ENCODE data around the gene DST. TPM values are rescaled to one million over a fixed set of nuclear protein-coding genes. Genes with fewer than 3 reads are reported as not detected.
"Not testable (repeated sequence)": the region's sequence is repeated elsewhere in the genome, so short reads cannot be mapped to it uniquely, and the experiment has no call there.

Gene DST
- total RNA-seq, 1 donor from 2014 or later: 442 TPM

DNA sequence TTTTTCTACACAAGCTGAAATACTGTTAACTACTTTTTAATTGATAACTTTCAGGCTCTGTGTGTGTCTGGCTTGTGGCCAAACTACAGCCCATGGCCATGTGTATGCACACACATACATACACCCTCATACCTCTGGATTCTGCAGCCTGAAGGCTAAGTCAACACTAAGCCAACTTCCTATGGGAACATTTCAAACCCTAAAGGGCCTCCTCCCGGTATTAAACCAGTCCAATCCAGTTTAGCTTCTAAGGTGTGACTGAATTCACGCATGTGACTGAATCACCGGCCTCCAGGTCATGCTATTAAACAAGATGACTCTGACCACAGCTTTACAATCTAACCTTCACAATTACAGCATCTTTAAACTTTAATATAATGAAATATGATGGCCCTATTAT is 20.7 kb upstream of the DST start:
- no peaks in the 10 kb centered on the region for H3K9me3 ChIP-seq (ENCODE audit: insufficient read depth, low read depth, low read length)
- peaks cover 41% of the 10 kb centered on the region for H4K20me1 ChIP-seq (ENCODE audit: insufficient read depth, low read length)
- no peak overlapping the region for H3K27ac ChIP-seq (ENCODE audit: low read depth, low read length)
- H3K79me2 ChIP-seq (ENCODE audit: insufficient read depth, low read length): peaks cover 71% of the 10 kb centered on the region
- no peak overlapping the region for H3K4me3 Mint-ChIP-seq (ENCODE audit: unreplicated experiment)
- DNase-seq (ENCODE audit: low read depth): peak; percentile 26
- TF ChIP-seq, protein P1, sequence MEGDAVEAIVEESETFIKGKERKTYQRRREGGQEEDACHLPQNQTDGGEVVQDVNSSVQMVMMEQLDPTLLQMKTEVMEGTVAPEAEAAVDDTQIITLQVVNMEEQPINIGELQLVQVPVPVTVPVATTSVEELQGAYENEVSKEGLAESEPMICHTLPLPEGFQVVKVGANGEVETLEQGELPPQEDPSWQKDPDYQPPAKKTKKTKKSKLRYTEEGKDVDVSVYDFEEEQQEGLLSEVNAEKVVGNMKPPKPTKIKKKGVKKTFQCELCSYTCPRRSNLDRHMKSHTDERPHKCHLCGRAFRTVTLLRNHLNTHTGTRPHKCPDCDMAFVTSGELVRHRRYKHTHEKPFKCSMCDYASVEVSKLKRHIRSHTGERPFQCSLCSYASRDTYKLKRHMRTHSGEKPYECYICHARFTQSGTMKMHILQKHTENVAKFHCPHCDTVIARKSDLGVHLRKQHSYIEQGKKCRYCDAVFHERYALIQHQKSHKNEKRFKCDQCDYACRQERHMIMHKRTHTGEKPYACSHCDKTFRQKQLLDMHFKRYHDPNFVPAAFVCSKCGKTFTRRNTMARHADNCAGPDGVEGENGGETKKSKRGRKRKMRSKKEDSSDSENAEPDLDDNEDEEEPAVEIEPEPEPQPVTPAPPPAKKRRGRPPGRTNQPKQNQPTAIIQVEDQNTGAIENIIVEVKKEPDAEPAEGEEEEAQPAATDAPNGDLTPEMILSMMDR (IDR thresholded peaks at IDR 0.05; ENCODE audit: insufficient read depth, low read depth, low read length): no peak
- TF ChIP-seq EZH2 (IDR thresholded peaks at IDR 0.05; ENCODE audit: insufficient read depth, low read length): no peak
- H3K9me3 Mint-ChIP-seq (ENCODE audit: unreplicated experiment): no peaks in the 10 kb centered on the region
- FAIRE-seq: no peak
- H3K4me1 Mint-ChIP-seq (ENCODE audit: low read depth, unreplicated experiment): peaks cover 44% of the 10 kb centered on the region
- no peak overlapping the region for H3K9ac ChIP-seq (ENCODE audit: low read length)
- peaks cover 12% of the 10 kb centered on the region for H3K36me3 Mint-ChIP-seq (ENCODE audit: low read depth, unreplicated experiment)
- H3K4me2 ChIP-seq (ENCODE audit: low read length): no peak overlapping the region
- H3K4me1 ChIP-seq (ENCODE audit: insufficient read depth, low read length): peaks cover 11% of the 10 kb centered on the region
- no peak overlapping the region for H3K27ac Mint-ChIP-seq (ENCODE audit: unreplicated experiment)
- H3K27me3 Mint-ChIP-seq (ENCODE audit: low read depth, unreplicated experiment): no peaks in the 10 kb centered on the region
- H3K27me3 ChIP-seq (ENCODE audit: insufficient read depth, low read length): no peaks in the 10 kb centered on the region
- no peak overlapping the region for H3K4me3 ChIP-seq (ENCODE audit: insufficient read depth, low read depth, low read length)
- H3K36me3 ChIP-seq (ENCODE audit: insufficient read depth, low read length): no peaks in the 10 kb centered on the region
- no peak overlapping the region for H2AFZ ChIP-seq (ENCODE audit: low read depth, low read length)

DNA sequence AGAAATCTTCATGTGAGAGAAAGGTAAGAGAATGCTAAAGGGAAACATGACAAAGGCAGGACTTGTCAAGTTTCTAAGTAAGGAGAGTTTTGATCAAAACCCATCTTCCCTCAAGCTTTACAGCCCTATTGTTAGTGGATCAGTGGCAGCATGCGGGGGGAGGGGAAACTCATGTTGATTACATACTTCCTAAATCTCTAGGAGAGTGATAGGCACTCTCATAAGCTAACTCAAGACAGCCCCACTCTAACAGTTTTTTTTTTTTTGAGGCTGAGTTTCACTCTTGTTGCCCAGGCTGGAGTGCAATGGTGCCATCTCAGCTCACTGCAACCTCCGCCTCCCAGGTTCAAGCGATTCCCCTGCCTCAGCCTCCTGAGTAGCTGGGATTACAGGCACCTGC is 18.6 kb upstream of the DST start:
- not testable (repeated sequence) for H3K4me3 ChIP-seq (ENCODE audit: insufficient read depth, low read depth, low read length); H2AFZ ChIP-seq (ENCODE audit: low read depth, low read length); H3K9me3 Mint-ChIP-seq (ENCODE audit: unreplicated experiment); H3K27ac Mint-ChIP-seq (ENCODE audit: unreplicated experiment); H3K4me2 ChIP-seq (ENCODE audit: low read length); H3K36me3 ChIP-seq (ENCODE audit: insufficient read depth, low read length); FAIRE-seq; H3K27me3 ChIP-seq (ENCODE audit: insufficient read depth, low read length); DNase-seq (ENCODE audit: low read depth); H3K9me3 ChIP-seq (ENCODE audit: insufficient read depth, low read depth, low read length); H3K27me3 Mint-ChIP-seq (ENCODE audit: low read depth, unreplicated experiment); H3K4me3 Mint-ChIP-seq (ENCODE audit: unreplicated experiment); H3K27ac ChIP-seq (ENCODE audit: low read depth, low read length); H3K9ac ChIP-seq (ENCODE audit: low read length)
- Histone ChIP-seq H3K79me2 (ENCODE audit: insufficient read depth, low read length) (peaks cover 71% of the 10 kb centered on the region), H3K4me1 (ENCODE audit: insufficient read depth, low read length) (peaks cover 11% of the 10 kb centered on the region), H4K20me1 (ENCODE audit: insufficient read depth, low read length) (peaks cover 44% of the 10 kb centered on the region)
- peaks cover 44% of the 10 kb centered on the region for H3K4me1 Mint-ChIP-seq (ENCODE audit: low read depth, unreplicated experiment)
- H3K36me3 Mint-ChIP-seq (ENCODE audit: low read depth, unreplicated experiment): peaks cover 12% of the 10 kb centered on the region

DNA sequence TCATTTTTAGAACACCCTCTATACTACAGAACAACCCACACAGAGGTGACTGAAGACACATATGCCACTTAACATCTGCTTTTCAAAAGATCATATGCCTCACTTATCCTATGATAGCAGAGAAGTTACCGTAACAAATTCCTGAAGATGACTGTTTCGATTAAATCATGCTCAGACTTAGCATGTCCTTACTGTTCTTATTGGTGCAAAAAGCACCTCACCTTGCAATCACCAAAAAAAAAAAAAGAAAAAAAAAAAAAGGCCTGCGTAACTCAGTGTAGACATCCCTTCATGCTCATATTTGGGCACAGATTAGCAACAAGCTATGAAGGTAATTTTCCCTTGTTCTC is 17.7 kb upstream of the DST start:
- H3K4me3 Mint-ChIP-seq (ENCODE audit: unreplicated experiment): no peak overlapping the region
- no peaks in the 10 kb centered on the region for H3K9me3 Mint-ChIP-seq (ENCODE audit: unreplicated experiment)
- H3K4me2 ChIP-seq (ENCODE audit: low read length): no peak overlapping the region
- no peaks in the 10 kb centered on the region for H3K9me3 ChIP-seq (ENCODE audit: insufficient read depth, low read depth, low read length)
- no peaks in the 10 kb centered on the region for H3K27me3 Mint-ChIP-seq (ENCODE audit: low read depth, unreplicated experiment)
- H3K4me1 Mint-ChIP-seq (ENCODE audit: low read depth, unreplicated experiment): peaks cover 47% of the 10 kb centered on the region
- H4K20me1 ChIP-seq (ENCODE audit: insufficient read depth, low read length): peaks cover 40% of the 10 kb centered on the region
- H3K4me3 ChIP-seq (ENCODE audit: insufficient read depth, low read depth, low read length): no peak overlapping the region
- FAIRE-seq (peak; percentile 56), DNase-seq (ENCODE audit: low read depth) (peak; percentile 39)
- no peak for TF ChIP-seq EZH2 (IDR thresholded peaks at IDR 0.05; ENCODE audit: insufficient read depth, low read length)
- TF ChIP-seq, protein P1 (IDR thresholded peaks at IDR 0.05; ENCODE audit: insufficient read depth, low read depth, low read length): no peak
- peaks cover 16% of the 10 kb centered on the region for H3K36me3 Mint-ChIP-seq (ENCODE audit: low read depth, unreplicated experiment)
- peaks cover 75% of the 10 kb centered on the region for H3K79me2 ChIP-seq (ENCODE audit: insufficient read depth, low read length)
- H2AFZ ChIP-seq (ENCODE audit: low read depth, low read length): no peak overlapping the region
- no peak overlapping the region for H3K9ac ChIP-seq (ENCODE audit: low read length)
- H3K36me3 ChIP-seq (ENCODE audit: insufficient read depth, low read length): no peaks in the 10 kb centered on the region
- H3K27ac Mint-ChIP-seq (ENCODE audit: unreplicated experiment): peak overlapping the region; percentile 26
- no peaks in the 10 kb centered on the region for H3K27me3 ChIP-seq (ENCODE audit: insufficient read depth, low read length)
- H3K4me1 ChIP-seq (ENCODE audit: insufficient read depth, low read length): peaks cover 11% of the 10 kb centered on the region
- no peak overlapping the region for H3K27ac ChIP-seq (ENCODE audit: low read depth, low read length)

Data from astrocyte (in vitro differentiated cells and primary cell).